NB4 (cell line): ENCODE data around the gene TAF1B.

Experiments used
- POLR2A ChIP-seq: IDR thresholded peaks from 2 replicates; pipeline ENCODE4 v1.6.1; 2011; ENCODE audit warnings: mild to moderate bottlenecking; ENCODE audit not compliant: insufficient read length; ENCODE audit errors: extremely low read depth
- TF ChIP-seq, protein P1 (sequence below): IDR thresholded peaks from one replicate; pipeline ENCODE4 v1.5.1; 2012; ENCODE audit warnings: low read depth, low read length

DNA sequence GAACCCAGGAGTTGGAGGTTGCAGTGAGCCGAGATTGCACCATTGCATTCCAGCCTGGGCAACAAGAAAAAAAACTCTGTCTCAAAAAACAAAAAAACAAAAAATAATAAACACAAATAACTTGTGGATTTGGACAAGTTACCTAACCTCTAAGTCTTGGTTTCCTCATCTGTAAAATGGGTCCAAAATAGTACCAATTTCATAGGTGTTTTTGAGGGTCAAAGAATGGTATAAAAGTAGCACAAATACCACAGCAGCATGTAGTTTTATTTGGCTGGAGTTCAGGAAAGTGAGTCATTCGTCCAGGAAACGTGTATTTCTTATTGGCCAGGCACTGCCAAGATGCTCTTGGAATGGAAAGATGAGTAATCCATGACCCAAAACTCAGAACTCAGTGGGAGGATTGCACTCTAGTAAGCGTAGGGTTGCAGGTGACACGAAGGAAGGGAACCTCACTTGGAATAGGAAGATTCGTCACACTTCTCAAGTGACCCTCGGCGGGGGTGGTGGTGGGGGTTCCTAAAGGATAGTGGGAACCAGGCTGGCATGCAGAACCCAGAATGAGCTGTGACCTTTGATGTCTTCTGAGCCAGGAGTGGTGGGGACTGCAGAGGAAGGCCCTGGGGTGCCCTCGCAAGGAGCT is 132.7 kb downstream of the TAF1B start:
- TF ChIP-seq, protein P1, sequence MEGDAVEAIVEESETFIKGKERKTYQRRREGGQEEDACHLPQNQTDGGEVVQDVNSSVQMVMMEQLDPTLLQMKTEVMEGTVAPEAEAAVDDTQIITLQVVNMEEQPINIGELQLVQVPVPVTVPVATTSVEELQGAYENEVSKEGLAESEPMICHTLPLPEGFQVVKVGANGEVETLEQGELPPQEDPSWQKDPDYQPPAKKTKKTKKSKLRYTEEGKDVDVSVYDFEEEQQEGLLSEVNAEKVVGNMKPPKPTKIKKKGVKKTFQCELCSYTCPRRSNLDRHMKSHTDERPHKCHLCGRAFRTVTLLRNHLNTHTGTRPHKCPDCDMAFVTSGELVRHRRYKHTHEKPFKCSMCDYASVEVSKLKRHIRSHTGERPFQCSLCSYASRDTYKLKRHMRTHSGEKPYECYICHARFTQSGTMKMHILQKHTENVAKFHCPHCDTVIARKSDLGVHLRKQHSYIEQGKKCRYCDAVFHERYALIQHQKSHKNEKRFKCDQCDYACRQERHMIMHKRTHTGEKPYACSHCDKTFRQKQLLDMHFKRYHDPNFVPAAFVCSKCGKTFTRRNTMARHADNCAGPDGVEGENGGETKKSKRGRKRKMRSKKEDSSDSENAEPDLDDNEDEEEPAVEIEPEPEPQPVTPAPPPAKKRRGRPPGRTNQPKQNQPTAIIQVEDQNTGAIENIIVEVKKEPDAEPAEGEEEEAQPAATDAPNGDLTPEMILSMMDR = no peak
- no peak for TF ChIP-seq POLR2A
